NCI-H446 (cell line): ENCODE results near the gene PITHD1.
"Not testable (repeated sequence)": the region's sequence is repeated elsewhere in the genome, so short reads cannot be mapped to it uniquely, and the experiment has no call there.

Experiments used
- DNase-seq, 2 experiments: peaks; one replicate each; lab custom pipeline; 2025; lab: John Stamatoyannopoulos, UW

The PITHD1 gene

DNA sequence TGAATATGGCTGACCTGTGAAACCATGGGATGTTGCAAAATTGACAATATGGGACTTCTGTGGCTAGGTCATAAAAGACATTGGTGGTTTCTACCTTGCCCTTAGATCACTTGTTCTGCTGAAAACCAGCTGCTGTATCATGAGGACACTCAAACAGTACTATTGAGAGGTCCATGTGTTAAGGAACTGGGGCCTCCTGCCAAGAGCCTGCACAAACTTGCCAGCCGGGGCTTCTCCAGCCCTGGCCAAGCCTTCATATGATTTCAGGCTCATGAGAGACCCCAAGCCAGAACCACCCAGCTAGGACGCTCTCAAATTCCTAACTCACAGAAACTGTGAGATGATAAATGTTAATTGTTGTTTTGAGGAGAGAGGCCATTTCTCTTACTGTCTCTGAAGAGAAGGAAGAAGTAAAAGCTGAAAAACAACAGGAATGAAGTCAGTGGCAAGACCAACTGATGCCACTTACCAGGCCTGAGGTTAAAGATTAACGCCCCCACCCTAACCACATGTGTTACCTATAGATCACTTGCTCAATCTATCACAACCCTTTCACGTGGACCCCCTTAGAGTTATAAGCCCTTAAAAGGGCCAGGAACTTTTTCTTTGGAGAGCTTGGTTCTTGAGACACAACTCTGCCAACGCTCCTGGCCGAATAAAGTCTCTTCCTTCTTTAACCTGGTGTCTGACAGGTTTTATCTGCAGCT is 3.9 kb upstream of the PITHD1 start:
- no peak for DNase-seq

DNA sequence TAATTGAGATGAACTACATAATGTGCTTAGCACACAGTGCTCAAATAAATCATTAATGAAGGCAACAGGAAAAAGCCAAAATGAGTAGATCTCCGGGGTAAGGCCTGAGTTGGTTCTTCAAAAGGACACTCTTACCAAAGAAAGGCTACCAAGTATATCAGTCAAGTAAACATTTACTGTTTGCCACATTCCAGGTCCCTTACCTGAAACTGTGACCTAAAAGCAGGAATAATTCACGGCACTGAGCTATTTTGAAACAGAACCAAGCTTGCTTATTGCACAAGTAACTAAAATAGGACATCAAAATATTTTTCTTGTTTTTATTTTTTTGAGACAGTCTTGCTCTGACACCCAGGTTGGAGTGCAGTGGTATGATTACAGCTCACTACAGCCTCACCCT is 2.0 kb upstream of the PITHD1 start:
- DNase-seq, result no peak

GRCh38 chr1:23779826-23780371 is 1.7 kb downstream of the PITHD1 start:
- no peak for DNase-seq

DNA sequence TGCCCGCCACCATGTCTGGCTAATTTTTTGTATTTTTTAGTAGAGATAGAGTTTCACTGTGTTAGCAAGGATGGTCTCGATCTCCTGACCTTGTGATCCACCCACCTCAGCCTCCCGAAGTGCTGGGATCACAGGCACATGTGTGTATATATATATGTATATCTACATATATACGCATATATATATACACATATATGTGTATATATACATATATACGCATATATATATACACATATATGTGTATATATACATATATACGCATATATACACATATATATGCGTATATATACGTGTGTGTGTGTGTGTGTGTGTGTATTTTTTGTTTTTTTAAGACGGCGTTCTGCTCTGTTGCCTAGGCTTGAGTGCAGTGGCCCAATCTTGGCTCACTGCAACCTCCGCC is 4.9 kb downstream of the PITHD1 start:
- DNase-seq, result not testable (repeated sequence)

GRCh38 chr1:23784846-23785245 is 6.6 kb downstream of the PITHD1 start:
- DNase-seq, result no peak

DNA sequence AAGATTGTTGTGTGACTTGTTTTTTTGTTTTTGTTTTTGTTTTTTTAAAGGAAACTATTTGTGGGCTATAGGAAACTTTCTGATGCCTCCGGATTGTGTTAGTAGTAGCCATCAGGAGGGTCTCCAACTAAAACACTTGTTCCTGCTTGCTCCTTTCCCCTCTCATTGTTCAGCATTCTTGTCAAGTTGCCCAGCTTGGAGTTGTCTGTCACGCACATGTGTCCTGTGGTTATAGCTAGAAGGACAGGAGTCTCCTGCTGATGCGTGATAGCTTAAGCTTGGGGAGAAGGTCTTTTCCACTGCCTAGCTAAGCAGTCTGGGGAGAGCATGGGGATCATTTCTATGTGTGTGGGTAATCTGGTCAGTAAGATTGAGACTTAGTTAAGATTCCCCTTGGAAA is 9.5 kb downstream of the PITHD1 start:
- no peak for DNase-seq

DNA sequence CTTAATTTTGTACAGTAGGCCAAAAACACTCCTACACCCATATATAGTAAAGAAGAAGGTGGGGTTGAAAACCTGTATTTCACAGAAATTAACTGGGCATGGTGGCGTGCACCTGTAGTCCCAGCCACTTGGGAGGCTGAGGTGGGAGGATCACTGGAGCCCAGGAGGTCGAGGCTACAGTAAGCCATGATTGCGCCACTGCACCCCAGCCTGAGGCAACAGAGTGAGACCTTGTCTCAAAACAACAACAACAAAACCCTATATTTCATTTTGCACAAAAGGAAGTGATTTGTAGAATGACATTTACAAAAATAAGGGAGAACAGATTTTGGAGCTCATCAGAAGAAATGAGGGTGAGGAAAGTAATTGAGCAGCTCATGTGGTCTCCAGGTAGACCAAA is 10.5 kb downstream of the PITHD1 start:
- DNase-seq, result no peak

DNA sequence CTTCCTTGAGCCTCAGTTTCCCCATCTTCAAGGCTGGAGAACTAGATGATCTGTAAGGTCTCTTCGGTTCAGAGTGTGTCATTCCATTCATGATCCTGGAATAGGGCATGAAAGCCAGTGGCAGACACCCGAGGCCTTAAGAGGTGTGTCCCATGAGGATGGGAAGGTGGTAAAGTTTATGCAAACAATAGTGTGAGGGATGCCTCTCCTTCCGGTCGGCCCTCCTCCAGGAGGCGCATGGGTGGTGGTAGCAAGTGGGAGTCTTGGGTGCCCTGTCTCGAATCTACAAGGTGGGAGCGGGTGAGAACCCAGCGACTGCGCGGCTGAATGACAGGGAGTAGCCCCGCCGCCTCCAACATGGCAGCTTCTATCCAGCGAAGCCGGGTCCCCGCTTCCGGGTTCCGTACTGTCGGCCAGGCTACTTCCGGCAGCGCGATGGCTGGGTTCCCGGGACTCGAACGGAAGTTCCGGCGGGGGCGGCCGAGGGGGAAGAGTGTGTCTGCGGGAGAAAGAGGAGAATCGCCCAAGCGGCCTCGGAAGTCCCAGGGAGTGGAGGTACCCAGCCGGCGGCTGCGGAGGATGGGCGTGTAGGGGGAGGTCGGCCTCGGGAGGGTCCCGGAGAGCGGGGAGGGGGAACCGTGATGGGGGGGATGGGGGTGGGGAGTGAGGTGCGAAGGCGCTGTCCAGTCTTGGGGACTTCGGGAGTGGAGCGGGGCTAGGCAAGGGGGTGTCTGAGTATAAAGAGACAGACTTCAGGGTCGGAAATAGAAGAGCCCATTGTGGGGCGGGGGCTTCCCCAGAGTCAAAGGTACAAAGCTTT is 12.7 kb downstream of the PITHD1 start, which contains the start of gene LYPLA2:
Gene LYPLA2, plus strand, starts transcription at position 450 of the 820 bp plus-strand sequence. CDS start 1,538 bp downstream, outside the sequence.
- DNase-seq, result peak; percentile 83 to 93

GRCh38 chr1:23791516-23792047 is 13.4 kb downstream of the PITHD1 start:
- DNase-seq, result no peak

DNA sequence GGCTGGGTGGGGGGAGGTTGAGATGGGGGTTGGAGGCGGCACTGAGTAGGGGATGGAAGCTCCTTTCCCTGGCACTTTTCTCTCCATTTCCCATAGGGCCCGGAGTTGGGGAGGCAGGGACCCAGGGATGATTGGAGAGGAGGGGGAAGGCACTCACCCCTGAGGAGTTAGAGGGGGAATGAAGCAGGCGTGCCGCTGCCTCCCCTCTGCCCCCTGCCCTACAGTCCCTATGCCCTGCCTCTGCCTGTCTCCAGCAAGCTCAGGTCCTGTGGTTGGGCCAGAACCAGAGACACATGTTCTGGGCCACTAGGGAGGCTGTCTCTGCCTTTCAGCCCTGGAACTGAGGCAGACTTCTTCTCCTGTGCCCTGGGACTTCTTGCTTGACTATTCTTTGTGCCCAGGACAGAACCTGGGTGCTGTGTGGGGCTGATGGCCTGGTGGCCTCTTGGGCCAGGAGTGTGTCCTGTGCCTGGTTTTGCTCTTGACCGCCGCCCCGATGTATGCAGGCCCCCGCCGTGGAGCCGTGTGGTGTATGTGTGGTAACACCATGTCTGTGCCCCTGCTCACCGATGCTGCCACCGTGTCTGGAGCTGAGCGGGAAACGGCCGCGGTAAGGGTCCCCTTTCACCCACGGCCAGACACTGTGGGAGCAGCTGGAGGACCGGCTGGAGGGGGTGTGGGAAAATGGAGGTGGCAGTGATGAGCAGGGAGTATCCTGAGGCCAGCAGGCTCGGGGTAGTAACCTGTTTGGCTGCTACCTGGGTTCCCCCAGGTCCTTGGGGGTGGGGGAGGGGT is 14.1 kb downstream of the PITHD1 start:
- no peak for DNase-seq

- DNase-seq, result no peak
Observed at GRCh38 chr1:23793018-23793781, 15.0 kb downstream of the PITHD1 start.

DNA sequence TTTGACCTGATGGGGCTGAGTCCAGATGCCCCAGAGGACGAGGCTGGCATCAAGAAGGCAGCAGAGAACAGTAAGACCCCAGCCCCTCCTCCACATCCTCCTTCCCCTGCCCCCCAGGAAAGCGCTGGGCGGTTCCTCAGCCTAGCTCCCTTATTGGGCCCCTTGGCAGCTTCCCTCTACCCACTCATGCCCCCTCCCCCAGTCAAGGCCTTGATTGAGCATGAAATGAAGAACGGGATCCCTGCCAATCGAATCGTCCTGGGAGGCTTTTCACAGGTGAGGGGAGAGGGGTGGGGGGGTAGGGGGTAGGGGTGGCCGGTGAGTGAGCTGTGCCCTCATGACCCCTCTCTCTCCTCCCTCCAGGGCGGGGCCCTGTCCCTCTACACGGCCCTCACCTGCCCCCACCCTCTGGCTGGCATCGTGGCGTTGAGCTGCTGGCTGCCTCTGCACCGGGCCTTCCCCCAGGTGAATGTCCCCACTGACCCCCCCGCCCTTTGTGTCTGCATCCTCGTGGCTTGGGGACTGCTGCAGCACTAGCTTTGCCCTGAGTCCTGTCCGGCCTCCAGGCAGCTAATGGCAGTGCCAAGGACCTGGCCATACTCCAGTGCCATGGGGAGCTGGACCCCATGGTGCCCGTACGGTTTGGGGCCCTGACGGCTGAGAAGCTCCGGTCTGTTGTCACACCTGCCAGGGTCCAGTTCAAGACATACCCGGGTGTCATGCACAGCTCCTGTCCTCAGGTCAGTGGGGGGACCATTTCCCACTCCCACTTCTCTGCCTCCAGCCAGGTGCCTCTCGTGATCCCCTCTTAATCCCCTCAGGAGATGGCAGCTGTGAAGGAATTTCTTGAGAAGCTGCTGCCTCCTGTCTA is 15.9 kb downstream of the PITHD1 start:
- no peak for DNase-seq

DNA sequence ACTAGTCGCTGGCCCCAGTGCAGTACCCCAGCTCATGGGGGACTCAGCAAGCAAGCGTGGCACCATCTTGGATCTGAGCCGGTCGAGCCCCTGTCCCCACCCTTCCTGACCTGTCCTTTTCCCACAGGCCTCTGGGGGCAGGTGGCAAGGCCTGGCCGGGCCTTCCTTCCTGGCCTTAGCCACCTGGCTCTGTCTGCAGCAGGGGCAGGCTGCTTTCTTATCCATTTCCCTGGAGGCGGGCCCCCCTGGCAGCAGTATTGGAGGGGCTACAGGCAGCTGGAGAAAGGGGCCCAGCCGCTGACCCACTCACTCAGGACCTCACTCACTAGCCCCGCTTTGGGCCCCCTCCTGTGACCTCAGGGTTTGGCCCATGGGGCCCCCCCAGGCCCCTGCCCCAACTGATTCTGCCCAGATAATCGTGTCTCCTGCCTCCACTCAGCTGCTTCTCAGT is 16.5 kb downstream of the PITHD1 start:
- not testable (repeated sequence) for DNase-seq

DNA sequence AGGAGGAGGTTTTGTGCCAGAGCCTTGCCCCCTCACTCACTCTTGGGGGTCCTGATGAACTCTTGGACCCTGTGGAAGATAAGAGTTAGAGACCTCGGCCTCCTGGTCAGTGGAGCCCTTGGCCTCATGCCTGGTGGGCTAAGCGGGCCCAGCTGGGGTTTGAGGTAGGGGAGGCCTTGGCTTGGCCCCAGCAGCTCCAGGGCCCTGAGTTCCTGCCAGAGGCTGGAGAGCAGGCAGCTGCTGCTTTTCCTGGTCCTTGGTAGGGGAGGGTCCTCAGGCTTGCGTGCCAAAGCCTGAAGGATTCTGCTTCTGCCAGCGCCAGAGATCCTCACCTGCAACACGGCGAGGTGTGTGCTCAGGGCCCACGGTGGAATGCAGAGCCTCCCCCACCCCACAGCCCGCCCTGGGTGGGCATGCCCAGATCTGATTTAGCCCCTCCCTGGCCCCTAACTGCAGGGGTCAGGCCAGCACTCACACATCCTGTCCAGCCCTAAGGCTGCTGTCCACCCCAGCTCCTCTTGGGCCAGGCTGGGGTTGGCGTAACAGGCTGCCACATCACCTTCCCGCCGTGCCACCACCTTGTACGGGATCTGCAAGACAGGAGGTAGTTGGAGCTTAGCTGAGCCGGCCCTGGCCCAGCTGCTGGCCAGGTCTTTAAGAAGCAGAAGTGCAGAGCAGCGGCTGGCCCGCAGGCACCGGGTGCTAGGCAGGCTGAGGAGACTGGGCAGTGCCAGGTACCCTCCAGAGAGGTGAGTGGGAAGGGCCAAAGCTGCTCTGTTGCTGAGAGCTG is 17.7 kb downstream of the PITHD1 start:
- DNase-seq, result no peak

DNA sequence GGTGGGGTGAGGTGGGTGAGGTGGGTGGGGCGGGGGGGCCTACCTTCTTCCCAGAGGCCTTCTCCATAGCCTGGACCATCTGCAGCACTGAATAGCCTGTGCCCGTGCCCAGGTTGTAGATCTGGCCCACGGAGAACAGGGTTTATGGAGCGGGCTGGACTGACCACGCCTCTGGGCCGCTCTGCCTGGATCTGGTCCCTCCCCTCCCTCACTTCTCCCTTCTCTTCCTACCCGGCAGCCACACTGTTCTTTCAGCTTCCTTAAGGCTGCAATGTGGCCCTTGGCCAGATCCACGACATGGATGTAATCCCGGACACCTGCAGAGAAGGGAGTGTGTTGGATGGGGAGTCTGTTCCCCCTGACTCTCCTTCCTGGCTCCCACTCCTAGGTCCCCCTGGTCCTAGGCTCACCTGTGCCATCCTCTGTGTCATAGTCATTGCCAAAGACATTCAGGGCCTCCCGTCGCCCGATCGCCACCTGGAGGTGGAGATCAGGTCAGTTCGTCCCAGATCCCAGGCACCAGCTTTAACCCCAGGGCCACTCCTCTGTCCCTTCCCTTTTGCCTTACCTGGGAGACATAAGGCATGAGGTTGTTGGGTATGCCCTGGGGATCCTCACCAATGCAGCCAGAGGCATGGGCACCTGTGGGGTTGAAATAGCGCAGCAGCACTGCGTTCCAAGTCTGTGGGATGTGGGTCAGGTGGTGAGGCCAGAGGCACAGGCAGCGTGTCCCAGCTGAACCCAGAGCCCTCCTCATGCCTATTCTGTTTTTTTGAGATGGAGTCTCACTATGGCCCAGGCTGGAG is 18.5 kb downstream of the PITHD1 start:
- no peak for DNase-seq

DNA sequence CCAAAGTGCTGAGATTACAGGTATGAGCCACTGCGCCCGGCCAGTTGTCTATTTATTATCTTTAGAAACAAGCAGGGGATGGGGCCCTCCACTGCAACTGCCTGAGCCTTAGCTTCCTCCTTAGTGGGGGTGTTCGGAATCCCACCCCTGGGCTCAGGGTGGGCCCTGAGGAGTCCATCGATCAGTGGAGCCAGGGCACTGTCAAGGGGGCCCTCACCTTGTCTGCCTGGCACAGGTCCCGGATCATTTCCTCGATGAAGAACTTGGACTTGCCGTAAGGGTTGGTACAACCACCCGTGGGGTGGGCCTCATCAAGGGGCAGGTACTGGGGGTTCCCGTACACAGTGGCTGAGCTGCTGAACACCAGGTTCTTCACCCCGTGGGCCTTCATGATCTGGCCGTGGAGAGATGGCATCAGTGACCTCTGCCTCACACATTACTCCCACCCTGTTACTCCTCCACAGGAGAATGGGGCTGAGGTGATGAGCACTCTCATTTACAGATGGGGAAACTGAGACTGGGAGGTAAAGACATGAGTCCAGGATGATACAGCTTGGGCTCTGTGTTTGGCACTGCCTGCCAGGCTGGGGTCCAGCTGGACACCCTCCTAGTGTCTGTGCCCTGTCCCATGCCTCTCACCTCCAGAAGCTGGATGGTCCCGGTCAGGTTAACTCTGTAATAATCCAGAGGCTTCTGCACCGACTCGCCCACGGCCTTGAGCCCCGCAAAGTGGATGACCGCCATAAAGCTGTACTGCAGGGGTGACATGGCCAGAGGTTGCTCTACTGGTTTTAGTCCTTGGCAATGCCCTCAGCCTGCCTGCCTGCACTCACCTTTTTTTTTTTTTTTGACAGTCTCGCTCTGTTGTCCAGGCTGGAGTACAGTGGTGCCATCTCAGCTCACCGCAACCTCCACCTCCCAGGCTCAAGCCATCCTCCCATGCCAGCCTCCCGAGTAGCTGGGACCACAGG is 19.5 kb downstream of the PITHD1 start:
- DNase-seq, result no peak

DNA sequence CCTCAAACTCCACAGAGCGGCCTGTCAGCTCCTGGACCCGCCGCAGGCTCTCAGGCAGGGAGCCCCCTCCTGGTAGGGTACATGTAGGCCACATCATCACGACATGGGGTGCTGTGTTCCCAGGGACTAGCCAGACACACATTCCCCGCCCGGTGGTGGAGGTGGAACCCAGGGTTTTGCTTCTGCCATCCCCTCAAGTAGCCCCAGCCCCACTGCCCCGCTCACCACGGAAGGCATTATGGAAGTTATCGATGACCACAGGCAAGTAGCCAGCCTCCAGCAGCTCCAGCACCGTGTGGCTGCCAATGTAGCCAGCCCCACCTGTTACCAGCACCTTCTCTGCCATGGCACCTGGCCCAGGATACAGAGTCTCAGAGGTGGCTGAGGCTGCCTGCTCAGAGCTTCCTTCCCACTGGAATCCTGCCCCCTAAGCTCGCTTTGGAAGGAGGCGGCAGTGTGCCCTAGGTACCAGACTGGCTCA is 20.5 kb downstream of the PITHD1 start:
- no peak for DNase-seq
